NT2/D1 (cell line): ENCODE results near the gene COL2A1.

Source experiments
- SUZ12 ChIP-seq: IDR thresholded peaks from 2 replicates; pipeline ENCODE4 v1.6.1; 2011; ENCODE audit not compliant: insufficient read length, insufficient read depth; ENCODE audit errors: extremely low read depth
- YY1 ChIP-seq: IDR thresholded peaks from 2 replicates; pipeline ENCODE4 v1.6.1; 2011; ENCODE audit not compliant: insufficient read length, insufficient read depth

DNA sequence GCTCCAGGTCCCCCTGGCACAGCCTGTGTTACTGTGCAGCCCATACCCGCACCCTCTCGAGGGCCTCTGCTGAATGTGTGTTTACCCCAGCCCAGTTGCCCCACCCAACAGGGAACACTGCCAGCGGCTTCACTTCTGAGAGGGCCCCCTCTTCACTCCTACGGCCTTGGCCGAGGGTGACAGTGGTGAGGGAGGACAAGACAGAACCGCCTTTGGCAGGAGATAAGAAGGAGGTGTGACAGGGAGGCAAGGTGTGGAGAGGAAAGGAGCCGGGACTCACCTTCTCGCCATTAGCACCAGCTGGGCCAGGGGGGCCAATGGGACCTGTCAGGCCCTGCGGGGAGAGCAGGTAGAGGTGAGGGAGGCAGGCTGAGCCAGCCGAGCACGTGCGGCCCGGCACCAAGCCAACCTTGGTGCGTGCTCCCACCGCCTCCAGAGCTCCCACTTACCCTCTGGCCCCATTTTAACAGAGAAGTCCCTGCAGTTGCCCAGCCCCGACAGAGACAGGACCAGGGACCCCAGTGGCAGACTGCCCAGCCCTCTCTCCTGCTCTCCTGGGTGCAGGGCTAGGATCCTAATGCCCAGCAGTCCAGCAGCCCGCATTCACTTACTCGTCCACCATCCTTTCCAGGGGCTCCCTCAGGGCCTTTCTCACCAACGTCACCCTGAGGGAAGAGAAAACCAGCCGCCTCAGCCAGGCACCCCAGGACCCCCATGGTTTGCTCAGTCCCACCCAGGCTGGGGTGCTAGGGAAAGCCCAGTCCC lies 22.6 kb downstream of the COL2A1 start:
- TF ChIP-seq YY1 (no peak), SUZ12 (no peak)
